Neural crest cell (in vitro differentiated cells): Measurements from ENCODE around the gene POU2F3. TPM values are rescaled to one million over a fixed set of nuclear protein-coding genes. Genes with fewer than 3 reads are reported as not detected.

ENCODE experiments used
- DNase-seq: peaks from one replicate; pipeline ENCODE4 v3.0.0; 2021; ENCODE audit warnings: low read depth, mixed read lengths, low spot score
- H3K27ac Mint-ChIP-seq: one replicate; pipeline ENCODE4 v1.8.0; 2021; ENCODE audit warnings: mild to moderate bottlenecking, mixed read lengths; ENCODE audit not compliant: unreplicated experiment
- H3K27me3 Mint-ChIP-seq: 2 replicates; pipeline ENCODE4 v1.8.0; 2021; ENCODE audit warnings: low read depth, mild to moderate bottlenecking, mixed read lengths
- H3K36me3 Mint-ChIP-seq: 2 replicates; pipeline ENCODE4 v1.8.0; 2021; ENCODE audit warnings: low read depth, mild to moderate bottlenecking, mixed read lengths
- H3K4me1 Mint-ChIP-seq: 2 replicates; pipeline ENCODE4 v1.8.0; 2021; ENCODE audit warnings: mixed read lengths
- H3K4me3 Mint-ChIP-seq: one replicate; pipeline ENCODE4 v1.8.0; 2021; ENCODE audit warnings: mild to moderate bottlenecking, mixed read lengths
- H3K9me3 Mint-ChIP-seq: 2 replicates; pipeline ENCODE4 v1.8.0; 2021; ENCODE audit warnings: mixed read lengths
- total RNA-seq: library from RNA; stranded (reverse); gene quantifications from 2 replicates; pipeline ENCODE4 v1.2.1, GENCODE V29; 2021
- TF ChIP-seq, protein P1 (sequence below): fragments of 200-600 bp; sonication (generic); conservative IDR thresholded peaks from 2 replicates; pipeline ENCODE4 v1.5.0; 2021; ENCODE audit warnings: antibody characterized with exemption, mild to moderate bottlenecking

Gene POU2F3
- total RNA-seq, 1 donor from 2014 or later = not detected

DNA sequence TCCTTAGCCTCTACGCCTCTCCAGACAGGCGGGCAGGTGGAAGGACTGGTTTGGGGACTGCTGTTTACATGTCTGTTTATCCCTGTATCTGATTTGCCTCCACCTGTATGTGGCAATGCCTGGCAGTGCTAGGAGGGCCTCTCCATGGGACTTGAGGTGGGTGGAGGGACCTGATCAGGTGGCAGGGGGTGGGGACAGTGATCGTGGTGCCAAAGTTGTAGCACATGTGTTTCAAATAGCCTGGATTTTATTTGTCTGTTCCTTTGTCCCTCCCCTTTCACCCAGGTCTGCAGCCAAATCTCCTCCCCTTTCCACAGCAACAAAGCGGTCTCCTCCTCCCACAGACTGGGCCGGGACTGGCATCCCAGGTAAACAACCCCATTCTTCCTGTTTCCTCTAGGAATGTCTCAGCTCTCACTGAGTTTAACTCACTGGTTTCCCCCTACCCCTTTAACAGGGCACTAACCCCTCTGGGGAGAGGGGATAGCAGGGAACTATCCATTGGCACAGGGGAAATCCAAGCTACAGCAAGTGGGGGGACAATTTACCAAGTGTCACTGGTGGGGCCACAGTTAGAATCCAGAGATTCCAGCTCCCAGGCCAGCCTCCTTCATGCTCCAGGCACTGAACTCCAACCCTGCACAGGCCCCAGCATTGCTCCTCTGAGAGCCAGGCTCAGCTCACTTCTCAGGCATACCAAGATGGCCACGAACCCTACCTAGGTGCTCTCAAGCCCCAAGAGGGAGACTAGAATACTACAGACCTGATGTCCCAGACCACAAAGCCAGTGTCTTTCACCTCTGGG, 62.3 kb downstream of the POU2F3 start:
- no peaks in the 10 kb centered on the region for H3K36me3 Mint-ChIP-seq
- TF ChIP-seq, protein P1, sequence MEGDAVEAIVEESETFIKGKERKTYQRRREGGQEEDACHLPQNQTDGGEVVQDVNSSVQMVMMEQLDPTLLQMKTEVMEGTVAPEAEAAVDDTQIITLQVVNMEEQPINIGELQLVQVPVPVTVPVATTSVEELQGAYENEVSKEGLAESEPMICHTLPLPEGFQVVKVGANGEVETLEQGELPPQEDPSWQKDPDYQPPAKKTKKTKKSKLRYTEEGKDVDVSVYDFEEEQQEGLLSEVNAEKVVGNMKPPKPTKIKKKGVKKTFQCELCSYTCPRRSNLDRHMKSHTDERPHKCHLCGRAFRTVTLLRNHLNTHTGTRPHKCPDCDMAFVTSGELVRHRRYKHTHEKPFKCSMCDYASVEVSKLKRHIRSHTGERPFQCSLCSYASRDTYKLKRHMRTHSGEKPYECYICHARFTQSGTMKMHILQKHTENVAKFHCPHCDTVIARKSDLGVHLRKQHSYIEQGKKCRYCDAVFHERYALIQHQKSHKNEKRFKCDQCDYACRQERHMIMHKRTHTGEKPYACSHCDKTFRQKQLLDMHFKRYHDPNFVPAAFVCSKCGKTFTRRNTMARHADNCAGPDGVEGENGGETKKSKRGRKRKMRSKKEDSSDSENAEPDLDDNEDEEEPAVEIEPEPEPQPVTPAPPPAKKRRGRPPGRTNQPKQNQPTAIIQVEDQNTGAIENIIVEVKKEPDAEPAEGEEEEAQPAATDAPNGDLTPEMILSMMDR = no peak
- peaks cover 7% of the 10 kb centered on the region for H3K4me1 Mint-ChIP-seq
- H3K27me3 Mint-ChIP-seq = peaks cover 4% of the 10 kb centered on the region
- H3K9me3 Mint-ChIP-seq = no peaks in the 10 kb centered on the region
- no peak for DNase-seq
- H3K4me3 Mint-ChIP-seq = no peak overlapping the region
- no peak overlapping the region for H3K27ac Mint-ChIP-seq

- Mint-ChIP-seq H3K4me1 (peaks cover 7% of the 10 kb centered on the region), H3K4me3 (no peak overlapping the region), H3K27me3 (peaks cover 3% of the 10 kb centered on the region), H3K27ac (no peak overlapping the region), H3K36me3 (no peaks in the 10 kb centered on the region), H3K9me3 (no peaks in the 10 kb centered on the region)
- TF ChIP-seq, protein P1 = peak; percentile 90
- DNase-seq = peak; percentile 78
Observed at GRCh38 chr11:120303004-120303637, 63.2 kb downstream of the POU2F3 start.

- H3K36me3 Mint-ChIP-seq = no peaks in the 10 kb centered on the region
- no peaks in the 10 kb centered on the region for H3K9me3 Mint-ChIP-seq
- no peak for DNase-seq
- H3K27me3 Mint-ChIP-seq = no peaks in the 10 kb centered on the region
- TF ChIP-seq, protein P1 = no peak
- H3K27ac Mint-ChIP-seq = no peak overlapping the region
- H3K4me3 Mint-ChIP-seq = no peak overlapping the region
- H3K4me1 Mint-ChIP-seq = peaks cover 7% of the 10 kb centered on the region
Observed at GRCh38 chr11:120304526-120304925, 64.6 kb downstream of the POU2F3 start.

DNA sequence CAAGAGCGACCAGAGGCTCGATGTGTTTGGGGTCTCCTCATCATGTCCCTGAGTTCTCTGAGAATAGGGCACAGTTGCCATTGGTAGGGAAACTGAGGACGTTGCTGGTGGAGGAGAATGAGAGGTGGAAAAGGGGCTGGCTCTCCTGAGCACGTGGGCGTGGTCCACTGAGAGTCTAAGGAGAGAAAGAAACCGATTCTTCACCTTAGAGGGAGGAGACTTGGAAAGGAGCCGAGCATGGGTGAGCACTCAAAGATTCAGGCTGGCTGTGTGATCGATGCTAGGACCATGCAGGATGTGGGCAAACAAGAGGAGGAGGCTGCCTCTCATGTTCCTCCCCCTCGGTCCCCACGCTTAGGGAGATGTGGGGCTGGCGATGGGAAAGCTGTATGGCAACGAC, 65.3 kb downstream of the POU2F3 start:
- TF ChIP-seq, protein P1 = no peak
- H3K36me3 Mint-ChIP-seq = no peaks in the 10 kb centered on the region
- no peak overlapping the region for H3K27ac Mint-ChIP-seq
- no peak overlapping the region for H3K4me3 Mint-ChIP-seq
- no peaks in the 10 kb centered on the region for H3K9me3 Mint-ChIP-seq
- no peak for DNase-seq
- peaks cover 7% of the 10 kb centered on the region for H3K4me1 Mint-ChIP-seq
- no peaks in the 10 kb centered on the region for H3K27me3 Mint-ChIP-seq

- Mint-ChIP-seq H3K9me3 (no peaks in the 10 kb centered on the region), H3K36me3 (no peaks in the 10 kb centered on the region), H3K27ac (no peak overlapping the region), H3K4me1 (peaks cover 7% of the 10 kb centered on the region), H3K4me3 (no peak overlapping the region), H3K27me3 (no peaks in the 10 kb centered on the region)
- DNase-seq = no peak
- TF ChIP-seq, protein P1 = peak; percentile 56
Observed at GRCh38 chr11:120306519-120307242, 66.7 kb downstream of the POU2F3 start.
